Ishikawa (cell line): ENCODE results near the gene PKP4.

Experiments
- EP300 ChIP-seq: IDR thresholded peaks from 2 replicates; pipeline ENCODE4 v1.6.1; 2012; ENCODE audit warnings: borderline replicate concordance
- TAF1 ChIP-seq: IDR thresholded peaks from 2 replicates; pipeline ENCODE4 v1.6.1; 2012; ENCODE audit warnings: low read depth, mild to moderate bottlenecking
- YY1 ChIP-seq: IDR thresholded peaks from 2 replicates; pipeline ENCODE4 v1.6.1; 2012; ENCODE audit warnings: low read depth
- TF ChIP-seq, protein P1 (sequence below): IDR thresholded peaks from 2 replicates; pipeline ENCODE4 v1.6.1; 2012; ENCODE audit warnings: low read depth, mild to moderate bottlenecking

DNA sequence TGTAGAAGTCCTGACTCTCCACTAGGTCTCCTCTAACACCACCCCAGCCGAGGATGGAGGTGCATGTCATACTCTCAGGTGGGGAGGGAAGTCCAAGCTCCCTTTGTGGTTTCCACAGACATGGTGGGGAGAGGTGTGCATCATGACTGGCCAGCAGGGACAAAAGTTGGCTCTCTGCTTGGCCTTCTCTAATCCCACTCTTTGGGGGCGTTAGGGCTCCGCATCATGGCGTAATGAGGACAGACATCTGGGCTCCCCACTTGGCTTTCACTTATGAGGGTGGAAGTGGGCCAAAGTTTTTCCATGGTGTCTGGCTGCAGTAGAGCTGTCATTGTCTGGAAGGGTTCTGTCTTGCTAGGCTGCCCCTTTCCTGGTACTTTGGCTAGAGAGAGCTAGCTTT is 257.7 kb downstream of the PKP4 start:
- TF ChIP-seq TAF1 (no peak), YY1 (no peak), EP300 (no peak)
- TF ChIP-seq, protein P1, sequence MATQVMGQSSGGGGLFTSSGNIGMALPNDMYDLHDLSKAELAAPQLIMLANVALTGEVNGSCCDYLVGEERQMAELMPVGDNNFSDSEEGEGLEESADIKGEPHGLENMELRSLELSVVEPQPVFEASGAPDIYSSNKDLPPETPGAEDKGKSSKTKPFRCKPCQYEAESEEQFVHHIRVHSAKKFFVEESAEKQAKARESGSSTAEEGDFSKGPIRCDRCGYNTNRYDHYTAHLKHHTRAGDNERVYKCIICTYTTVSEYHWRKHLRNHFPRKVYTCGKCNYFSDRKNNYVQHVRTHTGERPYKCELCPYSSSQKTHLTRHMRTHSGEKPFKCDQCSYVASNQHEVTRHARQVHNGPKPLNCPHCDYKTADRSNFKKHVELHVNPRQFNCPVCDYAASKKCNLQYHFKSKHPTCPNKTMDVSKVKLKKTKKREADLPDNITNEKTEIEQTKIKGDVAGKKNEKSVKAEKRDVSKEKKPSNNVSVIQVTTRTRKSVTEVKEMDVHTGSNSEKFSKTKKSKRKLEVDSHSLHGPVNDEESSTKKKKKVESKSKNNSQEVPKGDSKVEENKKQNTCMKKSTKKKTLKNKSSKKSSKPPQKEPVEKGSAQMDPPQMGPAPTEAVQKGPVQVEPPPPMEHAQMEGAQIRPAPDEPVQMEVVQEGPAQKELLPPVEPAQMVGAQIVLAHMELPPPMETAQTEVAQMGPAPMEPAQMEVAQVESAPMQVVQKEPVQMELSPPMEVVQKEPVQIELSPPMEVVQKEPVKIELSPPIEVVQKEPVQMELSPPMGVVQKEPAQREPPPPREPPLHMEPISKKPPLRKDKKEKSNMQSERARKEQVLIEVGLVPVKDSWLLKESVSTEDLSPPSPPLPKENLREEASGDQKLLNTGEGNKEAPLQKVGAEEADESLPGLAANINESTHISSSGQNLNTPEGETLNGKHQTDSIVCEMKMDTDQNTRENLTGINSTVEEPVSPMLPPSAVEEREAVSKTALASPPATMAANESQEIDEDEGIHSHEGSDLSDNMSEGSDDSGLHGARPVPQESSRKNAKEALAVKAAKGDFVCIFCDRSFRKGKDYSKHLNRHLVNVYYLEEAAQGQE = no peak
